CD14-positive monocyte (primary cell): Measurements from ENCODE around the gene PPP1R13B. TPM values are rescaled to one million over a fixed set of nuclear protein-coding genes. Genes with fewer than 3 reads are reported as not detected.

ENCODE experiments used
- DNase-seq, 3 donors: peaks; one replicate each; pipeline ENCODE4 v3.0.0-alpha.2; 2011 to 2022
- H2AFZ ChIP-seq: 2 replicates; pipeline ENCODE4 v1.6.0; 2012; ENCODE audit warnings: mild to moderate bottlenecking, low read depth, low read length, inconsistent platforms; ENCODE audit not compliant: insufficient read depth, poor library complexity, severe bottlenecking
- H3K27ac ChIP-seq, 2 donors: 1 replicate in 1 of 2; 2 replicates in 1 of 2; pipeline ENCODE4 v1.5.1; 2012 to 2013; ENCODE audit warnings: low read length in 2 of 2, control low read depth in 1 of 2, inconsistent platforms in 1 of 2, low read depth in 1 of 2, mild to moderate bottlenecking in 1 of 2
- H3K27me3 ChIP-seq, 2 donors: one replicate each; pipeline versions ENCODE4 v1.6.0 to v1.6.1; 2011 to 2013; ENCODE audit warnings: low read length in 2 of 2; ENCODE audit not compliant: control insufficient read depth in 2 of 2, insufficient read depth in 2 of 2
- H3K36me3 ChIP-seq, 2 donors: replicated peaks in 1 of 2; 1 replicate in 1 of 2; 2 replicates in 1 of 2; pipeline versions ENCODE4 v1.5.1 to v1.6.1; 2012 to 2013; ENCODE audit warnings: low read length in 2 of 2, control low read depth in 1 of 2, inconsistent platforms in 1 of 2, mild to moderate bottlenecking in 1 of 2; ENCODE audit not compliant: insufficient read depth in 2 of 2, control insufficient read depth in 1 of 2
- H3K4me1 ChIP-seq, 2 donors: 1 replicate in 1 of 2; 2 replicates in 1 of 2; pipeline versions ENCODE4 v1.5.1 to v1.6.1; 2012 to 2013; ENCODE audit warnings: low read length in 2 of 2, control low read depth in 1 of 2, inconsistent platforms in 1 of 2, mild to moderate bottlenecking in 1 of 2, moderate library complexity in 1 of 2; ENCODE audit not compliant: insufficient read depth in 2 of 2, control insufficient read depth in 1 of 2
- H3K4me2 ChIP-seq: replicated peaks from 2 replicates; pipeline ENCODE3; 2012; ENCODE audit warnings: low read length, moderate library complexity, mild to moderate bottlenecking; ENCODE audit not compliant: poor library complexity, severe bottlenecking; ENCODE audit errors: extremely low read depth
- H3K4me3 ChIP-seq, 3 experiments: fragments of 200-600 bp in 1 of 3; sonication (generic) in 1 of 3; replicated peaks in 1 of 3; 1 replicate in 2 of 3; 2 replicates in 1 of 3; pipeline ENCODE4 v1.5.1; 2011 to 2013; ENCODE audit warnings: low read length in 3 of 3, mild to moderate bottlenecking in 3 of 3, control low read depth in 2 of 3, low read depth in 2 of 3, inconsistent platforms in 1 of 3, moderate library complexity in 1 of 3
- H3K79me2 ChIP-seq: 2 replicates; pipeline ENCODE4 v1.6.0; 2012; ENCODE audit warnings: mild to moderate bottlenecking, control low read depth, inconsistent platforms, low read length, moderate library complexity; ENCODE audit not compliant: insufficient read depth
- H3K9ac ChIP-seq: 2 replicates; pipeline ENCODE4 v1.6.0; 2017; ENCODE audit warnings: low read length, mild to moderate bottlenecking; ENCODE audit not compliant: insufficient read depth, poor library complexity, severe bottlenecking
- H3K9me3 ChIP-seq, 2 donors: replicated peaks in 1 of 2; 1 replicate in 1 of 2; 2 replicates in 1 of 2; pipeline versions ENCODE4 v1.5.1 to v1.6.1; 2012 to 2013; ENCODE audit warnings: low read length in 2 of 2, control low read depth in 1 of 2; ENCODE audit not compliant: control insufficient read depth in 1 of 2, insufficient read depth in 1 of 2
- H4K20me1 ChIP-seq: 2 replicates; pipeline ENCODE4 v1.6.0; 2012; ENCODE audit warnings: mild to moderate bottlenecking, low read length, control low read depth, moderate library complexity; ENCODE audit not compliant: insufficient read depth
- H3K27ac Mint-ChIP-seq, 7 donors: one replicate each; pipeline ENCODE4 v1.8.0; 2020; ENCODE audit warnings: mild to moderate bottlenecking in 7 of 7, mixed read lengths in 7 of 7, moderate library complexity in 6 of 7, inconsistent platforms in 2 of 7
- H3K27me3 Mint-ChIP-seq, 3 donors: one replicate each; pipeline ENCODE4 v1.8.0; 2021 to 2022; ENCODE audit warnings: low read depth in 3 of 3, mild to moderate bottlenecking in 3 of 3, mixed read lengths in 3 of 3, moderate library complexity in 3 of 3, inconsistent platforms in 1 of 3
- H3K36me3 Mint-ChIP-seq, 2 donors: one replicate each; pipeline ENCODE4 v1.8.0; 2020; ENCODE audit warnings: mixed read lengths in 2 of 2, inconsistent platforms in 1 of 2, mild to moderate bottlenecking in 1 of 2
- H3K4me1 Mint-ChIP-seq: one replicate; pipeline ENCODE4 v1.8.0; 2020; ENCODE audit warnings: mild to moderate bottlenecking, mixed read lengths
- H3K4me3 Mint-ChIP-seq, 2 donors: one replicate each; pipeline ENCODE4 v1.8.0; 2020; ENCODE audit warnings: mild to moderate bottlenecking in 2 of 2, mixed read lengths in 2 of 2, moderate library complexity in 1 of 2
- H3K9me3 Mint-ChIP-seq, 7 donors: one replicate each; pipeline ENCODE4 v1.8.0; 2020 to 2022; ENCODE audit warnings: mixed read lengths in 7 of 7, mild to moderate bottlenecking in 6 of 7, moderate library complexity in 6 of 7, inconsistent platforms in 2 of 7
- CTCF ChIP-seq: fragments of 200-600 bp; IDR thresholded peaks from one replicate; pipeline ENCODE4 v1.8.0; 2022; ENCODE audit warnings: antibody characterized with exemption, mild to moderate bottlenecking
- WGBS: methylation state at CpG from one replicate; pipeline ENCODE4 v1.1.5; 2013; ENCODE audit warnings: missing lambda C conversion rate; ENCODE audit not compliant: insufficient coverage; 5-methylcytosine and 5-hydroxymethylcytosine counted together
- intact Hi-C, 2 donors: fragments of 100-400 bp; cut with micrococcal nuclease; formaldehyde crosslinking; loops; one replicate each; pipeline versions ENCODE4 v1.15.0 to v1.15.1; 2023
- polyA plus RNA-seq, 3 donors: library from polyadenylated mRNA; depleted of rRNA in 1 of 3; unstranded in 2 of 3; stranded (reverse) in 1 of 3; fragments of 300-500 nt in 2 of 3; fragments of >200 nt in 1 of 3; fragmentation: Illumina TruSeq in 2 of 3; gene quantifications; 1 replicate in 2 of 3; 2 replicates in 1 of 3; pipeline ENCODE4 v1.2.3, GENCODE V29; 2012 to 2021

PPP1R13B gene
- polyA plus RNA-seq, 3 donors: 0.48 to 1.1 (median 0.99) TPM

- no peak overlapping the region for H3K27ac Mint-ChIP-seq
- H3K27me3 Mint-ChIP-seq: peaks cover 6 to 17% (median 7%) of the 10 kb centered on the region in 3 donors
- H3K79me2 ChIP-seq: no peaks in the 10 kb centered on the region
- WGBS: 100% methylated on average over 5 of the region's 9 CpGs
- H3K9me3 Mint-ChIP-seq: peaks cover 0 to 3% (median 1%) of the 10 kb centered on the region in 7 donors
- no peak for DNase-seq
- intact Hi-C loops: no loop called here
- H3K4me1 Mint-ChIP-seq: peaks cover 9% of the 10 kb centered on the region
- TF ChIP-seq CTCF: no peak
- H3K36me3 ChIP-seq: no peaks in the 10 kb centered on the region
- peaks cover 13 to 15% of the 10 kb centered on the region in 2 donors for H3K4me1 ChIP-seq
- no peaks in the 10 kb centered on the region for H3K9me3 ChIP-seq
- no peak overlapping the region for H2AFZ ChIP-seq
- H3K27ac ChIP-seq: no peak overlapping the region
- H3K4me3 Mint-ChIP-seq: no peak overlapping the region
- H3K4me2 ChIP-seq: no peak overlapping the region
- H3K27me3 ChIP-seq: no peaks in the 10 kb centered on the region
- no peak overlapping the region for H3K9ac ChIP-seq
- no peaks in the 10 kb centered on the region for H3K36me3 Mint-ChIP-seq
- no peaks in the 10 kb centered on the region for H4K20me1 ChIP-seq
- H3K4me3 ChIP-seq: no peak overlapping the region
These were observed 22.9 kb upstream of the PPP1R13B start for GRCh38 chr14:103870144-103870876.

- Histone ChIP-seq H3K4me3 (no peak overlapping the region), H4K20me1 (no peaks in the 10 kb centered on the region), H3K4me2 (no peak overlapping the region), H3K79me2 (no peaks in the 10 kb centered on the region), H3K4me1 (peaks cover 13 to 15% of the 10 kb centered on the region in 2 donors), H2AFZ (no peak overlapping the region), H3K27me3 (no peaks in the 10 kb centered on the region), H3K9me3 (no peaks in the 10 kb centered on the region), H3K36me3 (no peaks in the 10 kb centered on the region), H3K9ac (no peak overlapping the region), H3K27ac (no peak overlapping the region)
- TF ChIP-seq CTCF: no peak
- no peak overlapping the region for H3K4me3 Mint-ChIP-seq
- no peak overlapping the region for H3K27ac Mint-ChIP-seq
- peaks cover 0 to 3% (median 1%) of the 10 kb centered on the region in 7 donors for H3K9me3 Mint-ChIP-seq
- peaks cover 4 to 11% (median 6%) of the 10 kb centered on the region in 3 donors for H3K27me3 Mint-ChIP-seq
- DNase-seq: no peak
- intact Hi-C loops: no loop called here
- H3K36me3 Mint-ChIP-seq: no peaks in the 10 kb centered on the region
- peaks cover 7% of the 10 kb centered on the region for H3K4me1 Mint-ChIP-seq
- WGBS: 93% methylated on average over 13 of the region's 14 CpGs
These were observed 22.2 kb upstream of the PPP1R13B start for GRCh38 chr14:103869406-103870143.
